ENCODE results near the gene VWF.

VWF gene

DNA sequence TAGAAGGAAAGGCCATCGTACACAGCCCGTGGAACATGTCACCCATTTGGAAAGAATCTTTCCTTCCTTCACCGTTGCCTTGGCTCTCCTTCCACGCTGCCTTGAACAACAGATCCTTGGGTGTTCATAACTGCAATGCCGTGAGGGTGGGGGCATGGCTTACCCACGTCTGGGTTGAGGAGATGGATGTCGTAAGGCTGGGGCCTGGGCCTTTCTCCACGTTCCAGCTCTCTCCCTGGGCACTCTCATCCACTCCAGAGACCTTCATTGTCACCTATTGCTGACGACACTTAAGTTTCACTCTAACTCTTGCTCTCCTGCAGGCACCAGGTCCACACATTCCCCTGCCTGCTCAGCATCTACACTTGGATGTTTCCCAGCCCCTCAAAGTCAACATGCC lies 198.8 kb downstream of the VWF start:
- H2AFZ ChIP-seq (ENCODE audit: low read length) = no peak overlapping the region
- TF ChIP-seq EZH2 (optimal IDR thresholded peaks at IDR 0.05; ENCODE audit: low read depth, low read length) (no peak), EZH2phosphoT487 (IDR thresholded peaks at IDR 0.05; ENCODE audit: low read length) (no peak)
- TF ChIP-seq, protein P1, sequence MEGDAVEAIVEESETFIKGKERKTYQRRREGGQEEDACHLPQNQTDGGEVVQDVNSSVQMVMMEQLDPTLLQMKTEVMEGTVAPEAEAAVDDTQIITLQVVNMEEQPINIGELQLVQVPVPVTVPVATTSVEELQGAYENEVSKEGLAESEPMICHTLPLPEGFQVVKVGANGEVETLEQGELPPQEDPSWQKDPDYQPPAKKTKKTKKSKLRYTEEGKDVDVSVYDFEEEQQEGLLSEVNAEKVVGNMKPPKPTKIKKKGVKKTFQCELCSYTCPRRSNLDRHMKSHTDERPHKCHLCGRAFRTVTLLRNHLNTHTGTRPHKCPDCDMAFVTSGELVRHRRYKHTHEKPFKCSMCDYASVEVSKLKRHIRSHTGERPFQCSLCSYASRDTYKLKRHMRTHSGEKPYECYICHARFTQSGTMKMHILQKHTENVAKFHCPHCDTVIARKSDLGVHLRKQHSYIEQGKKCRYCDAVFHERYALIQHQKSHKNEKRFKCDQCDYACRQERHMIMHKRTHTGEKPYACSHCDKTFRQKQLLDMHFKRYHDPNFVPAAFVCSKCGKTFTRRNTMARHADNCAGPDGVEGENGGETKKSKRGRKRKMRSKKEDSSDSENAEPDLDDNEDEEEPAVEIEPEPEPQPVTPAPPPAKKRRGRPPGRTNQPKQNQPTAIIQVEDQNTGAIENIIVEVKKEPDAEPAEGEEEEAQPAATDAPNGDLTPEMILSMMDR (IDR thresholded peaks at IDR 0.05; ENCODE audit: low read length) = no peak
- H3K4me1 ChIP-seq (ENCODE audit: low read length) = no peaks in the 10 kb centered on the region
- H3K9me2 ChIP-seq (replicated peaks; ENCODE audit: insufficient read depth, low read length) = no peaks in the 10 kb centered on the region
- H3K9me3 ChIP-seq (replicated peaks; ENCODE audit: insufficient read depth, low read length) = no peaks in the 10 kb centered on the region
- H3K27me3 ChIP-seq (replicated peaks; ENCODE audit: insufficient read depth, low read length) = peaks cover 21% of the 10 kb centered on the region; the same call in 1 of the 2 replicates
- no peaks in the 10 kb centered on the region for H3K36me3 ChIP-seq (replicated peaks; ENCODE audit: insufficient read depth, low read length)
- no peak overlapping the region for H3K4me3 ChIP-seq (ENCODE audit: low read length)
- no peaks in the 10 kb centered on the region for H4K20me1 ChIP-seq (ENCODE audit: insufficient read depth, low read length)
- no peak for DNase-seq
- H3K4me2 ChIP-seq (ENCODE audit: low read depth, low read length) = no peak overlapping the region
- no peaks in the 10 kb centered on the region for H3K79me2 ChIP-seq (ENCODE audit: low read length)
- no peak overlapping the region for H3K9ac ChIP-seq (ENCODE audit: low read length)
- H3F3A ChIP-seq (ENCODE audit: insufficient read depth, low read length) = no peaks in the 10 kb centered on the region
- no peak overlapping the region for H3K27ac ChIP-seq (ENCODE audit: low read length)

DNA sequence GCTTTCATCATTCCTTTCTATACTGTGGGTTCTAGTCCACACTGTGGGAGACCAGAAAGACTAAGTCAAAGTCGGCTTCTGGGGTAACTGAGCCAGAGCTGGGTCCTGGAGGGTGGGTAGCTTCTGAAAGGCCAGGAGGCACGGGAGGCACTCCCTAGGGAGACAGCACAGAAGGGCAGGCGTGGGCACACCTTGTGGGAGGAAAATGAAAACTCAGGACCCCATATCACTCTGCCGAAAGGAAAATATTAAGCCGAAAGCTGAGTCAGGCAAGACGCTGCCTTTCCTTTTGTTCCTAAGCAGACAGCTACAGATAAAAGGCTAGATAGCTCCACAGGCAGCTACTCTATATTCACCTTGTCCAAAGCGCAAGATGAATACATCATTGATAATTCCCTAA lies 200.1 kb downstream of the VWF start:
- no peak overlapping the region for H3K4me3 ChIP-seq (ENCODE audit: low read length)
- H3K9me3 ChIP-seq (replicated peaks; ENCODE audit: insufficient read depth, low read length) = no peaks in the 10 kb centered on the region
- no peaks in the 10 kb centered on the region for H4K20me1 ChIP-seq (ENCODE audit: insufficient read depth, low read length)
- TF ChIP-seq EZH2 (optimal IDR thresholded peaks at IDR 0.05; ENCODE audit: low read depth, low read length) (no peak), EZH2phosphoT487 (IDR thresholded peaks at IDR 0.05; ENCODE audit: low read length) (no peak)
- TF ChIP-seq, protein P1 (IDR thresholded peaks at IDR 0.05; ENCODE audit: low read length) = no peak
- no peaks in the 10 kb centered on the region for H3K79me2 ChIP-seq (ENCODE audit: low read length)
- no peaks in the 10 kb centered on the region for H3K36me3 ChIP-seq (replicated peaks; ENCODE audit: insufficient read depth, low read length)
- DNase-seq = no peak
- no peak overlapping the region for H2AFZ ChIP-seq (ENCODE audit: low read length)
- no peak overlapping the region for H3K9ac ChIP-seq (ENCODE audit: low read length)
- H3F3A ChIP-seq (ENCODE audit: insufficient read depth, low read length) = no peaks in the 10 kb centered on the region
- H3K4me2 ChIP-seq (ENCODE audit: low read depth, low read length) = no peak overlapping the region
- no peaks in the 10 kb centered on the region for H3K4me1 ChIP-seq (ENCODE audit: low read length)
- H3K27ac ChIP-seq (ENCODE audit: low read length) = no peak overlapping the region
- H3K27me3 ChIP-seq (replicated peaks; ENCODE audit: insufficient read depth, low read length) = peaks cover 28% of the 10 kb centered on the region; the same call in 1 of the 2 replicates
- H3K9me2 ChIP-seq (replicated peaks; ENCODE audit: insufficient read depth, low read length) = no peaks in the 10 kb centered on the region

DNA sequence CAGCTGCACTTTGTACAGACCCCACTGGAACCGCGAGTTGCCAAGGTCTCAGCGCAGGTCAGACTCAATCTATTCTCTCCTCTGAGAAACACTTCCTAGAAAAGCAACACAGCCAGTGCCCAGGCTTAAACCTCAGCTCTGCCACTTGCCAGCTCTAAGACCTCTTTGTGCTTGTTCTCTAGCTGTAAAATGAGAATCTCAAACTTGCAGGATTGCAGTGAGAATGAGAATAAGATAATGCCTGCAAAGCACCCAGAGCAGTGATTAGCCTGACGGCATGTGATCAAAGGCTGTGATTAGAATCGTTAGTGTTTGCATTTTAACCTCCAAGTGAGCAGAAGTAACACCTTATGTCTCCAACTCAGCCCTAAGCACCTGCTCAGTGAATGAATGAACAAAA lies 200.7 kb downstream of the VWF start:
- H3K36me3 ChIP-seq (replicated peaks; ENCODE audit: insufficient read depth, low read length) = no peaks in the 10 kb centered on the region
- H3K27me3 ChIP-seq (replicated peaks; ENCODE audit: insufficient read depth, low read length) = peaks cover 28% of the 10 kb centered on the region; the same call in 1 of the 2 replicates
- no peaks in the 10 kb centered on the region for H3K9me2 ChIP-seq (replicated peaks; ENCODE audit: insufficient read depth, low read length)
- no peak for DNase-seq
- H3K4me2 ChIP-seq (ENCODE audit: low read depth, low read length) = no peak overlapping the region
- no peaks in the 10 kb centered on the region for H3K9me3 ChIP-seq (replicated peaks; ENCODE audit: insufficient read depth, low read length)
- no peaks in the 10 kb centered on the region for H4K20me1 ChIP-seq (ENCODE audit: insufficient read depth, low read length)
- no peak overlapping the region for H3K4me3 ChIP-seq (ENCODE audit: low read length)
- no peak for TF ChIP-seq EZH2 (optimal IDR thresholded peaks at IDR 0.05; ENCODE audit: low read depth, low read length)
- no peak for TF ChIP-seq EZH2phosphoT487 (IDR thresholded peaks at IDR 0.05; ENCODE audit: low read length)
- TF ChIP-seq, protein P1 (IDR thresholded peaks at IDR 0.05; ENCODE audit: low read length) = no peak
- no peaks in the 10 kb centered on the region for H3F3A ChIP-seq (ENCODE audit: insufficient read depth, low read length)
- H2AFZ ChIP-seq (ENCODE audit: low read length) = no peak overlapping the region
- H3K4me1 ChIP-seq (ENCODE audit: low read length) = no peaks in the 10 kb centered on the region
- H3K79me2 ChIP-seq (ENCODE audit: low read length) = no peaks in the 10 kb centered on the region
- H3K27ac ChIP-seq (ENCODE audit: low read length) = no peak overlapping the region
- H3K9ac ChIP-seq (ENCODE audit: low read length) = no peak overlapping the region

All from MM.1S (cell line).